ENCODE data around the gene CACUL1. TPM values are rescaled to one million over a fixed set of nuclear protein-coding genes. Genes with fewer than 3 reads are reported as not detected.
"Not testable (repeated sequence)": the region's sequence is repeated elsewhere in the genome, so short reads cannot be mapped to it uniquely, and the experiment has no call there.

CACUL1 gene
- total RNA-seq, 2 donors from 2014 or later: 23.7 to 38.1 TPM

- H3K4me1 ChIP-seq (replicated peaks): no peaks in the 10 kb centered on the region
- no peaks in the 10 kb centered on the region for H3K27me3 ChIP-seq (replicated peaks; ENCODE audit: insufficient read depth)
- WGBS: 82% methylated on average over 11 of the region's 11 CpGs
- H3K36me3 ChIP-seq: no peaks in the 10 kb centered on the region
- no peak overlapping the region for H3K4me3 ChIP-seq
- TF ChIP-seq CTCF (IDR thresholded peaks at IDR 0.05) (no peak), POLR2AphosphoS5 (IDR thresholded peaks at IDR 0.05) (no peak), POLR2A (IDR thresholded peaks at IDR 0.05) (no peak)
- intact Hi-C loops (cut with DNase I): loop anchor here (5.0 kb wide), 1 partner anchor 102 kb away; no protein-coding TSS in a partner anchor
- H3K27ac ChIP-seq: no peak overlapping the region
- H3K9me3 ChIP-seq: no peaks in the 10 kb centered on the region
- DNase-seq (ENCODE audit: low spot score): no peak
These were observed 80.4 kb downstream of the CACUL1 start for GRCh38 chr10:118674226-118674919.

- TF ChIP-seq POLR2AphosphoS5 (IDR thresholded peaks at IDR 0.05): no peak
- no peak for TF ChIP-seq CTCF (IDR thresholded peaks at IDR 0.05)
- no peak for TF ChIP-seq POLR2A (IDR thresholded peaks at IDR 0.05)
- intact Hi-C loops (cut with DNase I): loop anchor here (5.0 kb wide), 1 partner anchor 101 kb away; no protein-coding TSS in a partner anchor
- Histone ChIP-seq H3K4me1 (replicated peaks) (no peaks in the 10 kb centered on the region), H3K4me3 (no peak overlapping the region), H3K36me3 (no peaks in the 10 kb centered on the region), H3K27ac (no peak overlapping the region), H3K9me3 (no peaks in the 10 kb centered on the region), H3K27me3 (replicated peaks; ENCODE audit: insufficient read depth) (no peaks in the 10 kb centered on the region)
- DNase-seq (ENCODE audit: low spot score): no peak
- 68% methylated on average over 11 of the region's 11 CpGs for WGBS
These were observed 81.7 kb downstream of the CACUL1 start for GRCh38 chr10:118672766-118673715.

- H3K4me1 ChIP-seq (replicated peaks): no peaks in the 10 kb centered on the region
- DNase-seq (ENCODE audit: low spot score): no peak
These were observed 82.6 kb downstream of the CACUL1 start for GRCh38 chr10:118672153-118672552.

GRCh38 chr10:118671221-118671620, 83.5 kb downstream of the CACUL1 start:
- H3K27ac ChIP-seq; H3K4me3 ChIP-seq; H3K27me3 ChIP-seq (replicated peaks; ENCODE audit: insufficient read depth); H3K36me3 ChIP-seq; H3K9me3 ChIP-seq; DNase-seq (ENCODE audit: low spot score); H3K4me1 ChIP-seq (replicated peaks): not testable (repeated sequence)
- 69% methylated on average over 3 of the region's 3 CpGs for WGBS
- intact Hi-C loops (cut with DNase I): loop anchor here (5.0 kb wide), 1 partner anchor 99 kb away; no protein-coding TSS in a partner anchor

More at GRCh38 chr10:118672153-118672552, 82.6 kb downstream of the CACUL1 start:
- TF ChIP-seq POLR2A (IDR thresholded peaks at IDR 0.05) (no peak), POLR2AphosphoS5 (IDR thresholded peaks at IDR 0.05) (no peak), CTCF (IDR thresholded peaks at IDR 0.05) (no peak)
- Histone ChIP-seq H3K4me3 (no peak overlapping the region), H3K36me3 (no peaks in the 10 kb centered on the region), H3K9me3 (no peaks in the 10 kb centered on the region), H3K27me3 (replicated peaks; ENCODE audit: insufficient read depth) (no peaks in the 10 kb centered on the region), H3K27ac (no peak overlapping the region)
- intact Hi-C loops (cut with DNase I): loop anchor here (5.0 kb wide), 1 partner anchor 100 kb away; no protein-coding TSS in a partner anchor
- WGBS: 79% methylated on average over 6 of the region's 6 CpGs

- DNase-seq (ENCODE audit: low spot score): no peak
- Histone ChIP-seq H3K27me3 (replicated peaks; ENCODE audit: insufficient read depth) (no peaks in the 10 kb centered on the region), H3K9me3 (no peaks in the 10 kb centered on the region), H3K4me1 (replicated peaks) (no peaks in the 10 kb centered on the region), H3K27ac (no peak overlapping the region), H3K4me3 (no peak overlapping the region), H3K36me3 (no peaks in the 10 kb centered on the region)
- TF ChIP-seq POLR2AphosphoS5 (IDR thresholded peaks at IDR 0.05) (no peak), POLR2A (IDR thresholded peaks at IDR 0.05) (no peak), CTCF (IDR thresholded peaks at IDR 0.05) (no peak)
- intact Hi-C loops (cut with DNase I): loop anchor here (5.0 kb wide), 1 partner anchor 98 kb away; no protein-coding TSS in a partner anchor
- WGBS: 93% methylated on average over 11 of the region's 11 CpGs
These were observed 84.2 kb downstream of the CACUL1 start for GRCh38 chr10:118670472-118671124.

Measured in prostate gland (tissue), 2 donors.